K562 (cell line): Measurements from ENCODE around the gene ADD1. TPM values are rescaled to one million over a fixed set of nuclear protein-coding genes. Genes with fewer than 3 reads are reported as not detected.

Experiments used
- ATAC-seq: fragments of 200-7000 bp; cut with Tn5 transposase; 3 replicates; pipeline ENCODE4 v1.9.1; 2020; ENCODE audit warnings: moderate library complexity
- BruUV-seq: library from RNA; stranded (reverse); fragments of 400-500 nt; replicated peaks from 2 replicates; lab custom pipeline; 2021; lab: Mats Ljungman, UMichigan
- CTCF ChIA-PET: fragments of 300-600 bp; formaldehyde crosslinking; extraction: SDS; loops from one replicate; lab custom pipeline; 2021; ENCODE audit warnings: low intra/inter-chr PET ratio; lab: Yijun Ruan, JAX
- POLR2A ChIA-PET: fragments of 300-600, 350-650 bp; sonication (Branson Sonifier 250); formaldehyde crosslinking; extraction: SDS; loops from one replicate; lab custom pipeline; 2021; ENCODE audit warnings: antibody characterized with exemption, inconsistent platforms; lab: Yijun Ruan, JAX
- DNase-seq, 4 experiments: peaks; one replicate each; pipeline versions ENCODE4 v3.0.0 to v3.0.0-alpha.2; 2011 to 2018; ENCODE audit warnings: low spot score in 3 of 4, mixed read lengths in 3 of 4; ENCODE audit errors: extremely low read depth in 1 of 4
- FAIRE-seq: peaks from 2 replicates; lab custom pipeline; 2011; peaks lifted over from hg19 to GRCh38; lab: Jason Lieb, UNC
- H2AFZ ChIP-seq: 2 replicates; pipeline ENCODE4 v1.6.0; 2011; ENCODE audit warnings: low read depth, low read length, control low read depth, inconsistent platforms
- H3K27ac ChIP-seq: fragments of 200-600 bp; 3 replicates; pipeline ENCODE4 v1.8.0; 2011; ENCODE audit warnings: low read depth, mild to moderate bottlenecking, control low read depth, inconsistent platforms, low read length, moderate library complexity, mixed read lengths; ENCODE audit errors: extremely low read depth
- H3K27me3 ChIP-seq, 2 experiments: fragments of 300-600 bp in 1 of 2; 2 replicates in 1 of 2; 3 replicates in 1 of 2; pipeline versions ENCODE4 v1.6.0 to v1.8.0; 2011; ENCODE audit warnings: inconsistent platforms in 2 of 2, low read length in 2 of 2, mild to moderate bottlenecking in 1 of 2, mixed read lengths in 1 of 2, moderate library complexity in 1 of 2; ENCODE audit not compliant: control insufficient read depth in 2 of 2, insufficient read depth in 2 of 2
- H3K36me3 ChIP-seq: fragments of 300-600 bp; 3 replicates; pipeline ENCODE4 v1.8.0; 2011; ENCODE audit warnings: mild to moderate bottlenecking, low read length, inconsistent platforms; ENCODE audit not compliant: control insufficient read depth, insufficient read depth
- H3K4me1 ChIP-seq, 2 experiments: fragments of 200-600 bp in 1 of 2; replicated peaks in 1 of 2; 2 replicates in 1 of 2; 3 replicates in 1 of 2; pipeline versions ENCODE4 v1.5.1 to v1.8.0; 2011; ENCODE audit warnings: inconsistent platforms in 2 of 2, low read length in 2 of 2, mild to moderate bottlenecking in 1 of 2, mixed read lengths in 1 of 2, moderate library complexity in 1 of 2; ENCODE audit not compliant: control insufficient read depth in 2 of 2, insufficient read depth in 2 of 2
- H3K4me2 ChIP-seq: 2 replicates; pipeline ENCODE4 v1.6.1; 2011; ENCODE audit warnings: low read length, control low read depth, inconsistent platforms, mixed read lengths; ENCODE audit not compliant: insufficient read depth
- H3K4me3 ChIP-seq: fragments of 200-600 bp; sonication (generic), shearing (Covaris generic); 2 replicates; pipeline ENCODE4 v1.5.1; 2016; ENCODE audit warnings: control low read depth, inconsistent platforms
- H3K79me2 ChIP-seq: fragments of 200-600 bp; 3 replicates; pipeline ENCODE4 v1.8.0; 2011; ENCODE audit warnings: low read length, inconsistent platforms; ENCODE audit not compliant: control insufficient read depth, insufficient read depth
- H3K9ac ChIP-seq, 2 experiments: 2 replicates each; pipeline versions ENCODE4 v1.6.0 to v1.6.1; 2011; ENCODE audit warnings: low read depth in 2 of 2, low read length in 2 of 2, control low read depth in 1 of 2, inconsistent platforms in 1 of 2, mild to moderate bottlenecking in 1 of 2, mixed read lengths in 1 of 2; ENCODE audit not compliant: insufficient read depth in 1 of 2
- H3K9me1 ChIP-seq: one replicate; pipeline ENCODE4 v1.6.0; 2011; ENCODE audit warnings: inconsistent platforms, mild to moderate bottlenecking, low read length, moderate library complexity; ENCODE audit not compliant: control insufficient read depth, insufficient read depth
- H3K9me3 ChIP-seq: replicated peaks from 2 replicates; pipeline ENCODE4 v1.5.1; 2011; ENCODE audit warnings: low read depth, low read length, inconsistent platforms; ENCODE audit not compliant: control insufficient read depth, insufficient read depth
- H4K20me1 ChIP-seq: replicated peaks from 2 replicates; pipeline ENCODE4 v1.6.1; 2011; ENCODE audit warnings: low read length, inconsistent platforms, mixed read lengths; ENCODE audit not compliant: control insufficient read depth, insufficient read depth
- BRD9 ChIP-seq: fragments of 450-650 bp; IDR thresholded peaks from 2 replicates; pipeline ENCODE4 v1.6.1; 2018; ENCODE audit warnings: low read depth; ENCODE audit not compliant: partially characterized antibody
- CEBPG ChIP-seq, 3 experiments: fragments of 200-800 bp in 1 of 3; sonication (Bioruptor generic) in 1 of 3; sonication (generic) in 1 of 3; formaldehyde crosslinking in 1 of 3; IDR thresholded peaks in 2 of 3; conservative IDR thresholded peaks in 1 of 3; 2 replicates each; pipeline versions ENCODE4 v1.6.1 to v1.8.0; 2016 to 2022; ENCODE audit warnings: missing compliant biosample characterization in 2 of 3, missing genetic modification characterization in 2 of 3, mild to moderate bottlenecking in 1 of 3, missing genetic modification reagents in 1 of 3
- HDAC6 ChIP-seq: IDR thresholded peaks from 2 replicates; pipeline ENCODE4 v1.6.1; 2012; ENCODE audit warnings: low read depth, mild to moderate bottlenecking, control low read depth, inconsistent platforms, low read length, moderate library complexity
- HDAC8 ChIP-seq: fragments of 450-650 bp; IDR thresholded peaks from 2 replicates; pipeline ENCODE4 v1.6.1; 2016; ENCODE audit warnings: mild to moderate bottlenecking, missing genetic modification characterization, moderate library complexity, missing compliant biosample characterization
- HDGF ChIP-seq: fragments of 450-650 bp; IDR thresholded peaks from 2 replicates; pipeline ENCODE4 v1.6.1; 2016
- PHTF2 ChIP-seq: fragments of 250-450 bp; sonication (Bioruptor Pico); IDR thresholded peaks from 2 replicates; pipeline ENCODE4 v1.5.0; 2021; ENCODE audit warnings: mild to moderate bottlenecking
- RAD21 ChIP-seq, 2 experiments: fragments of 250-450 bp in 1 of 2; fragments of 450-650 bp in 1 of 2; sonication (Bioruptor Pico) in 1 of 2; formaldehyde crosslinking in 1 of 2; IDR thresholded peaks in 1 of 2; conservative IDR thresholded peaks in 1 of 2; 2 replicates each; pipeline versions ENCODE4 v1.4.0 to v1.8.0; 2020 to 2022; ENCODE audit warnings: mild to moderate bottlenecking in 2 of 2, moderate library complexity in 1 of 2
- RFX5 ChIP-seq: IDR thresholded peaks from 2 replicates; pipeline ENCODE4 v1.6.1; 2011; ENCODE audit warnings: low read depth, mild to moderate bottlenecking, improper control_type of control experiment, low read length
- WGBS: fragments of 100-300 bp; shearing (Covaris generic); methylation state at CpG from one replicate; pipeline ENCODE4 v1.1.6; 2016; ENCODE audit warnings: low coverage, mixed read lengths; ENCODE audit not compliant: insufficient coverage; ENCODE audit errors: missing lambda C conversion rate; 5-methylcytosine and 5-hydroxymethylcytosine counted together
- in situ Hi-C: fragments of 300-500 bp; cut with MboI; formaldehyde crosslinking; loops from 4 replicates; pipeline ENCODE4 v1.15.0; 2018; ENCODE audit warnings: inconsistent platforms, mixed read lengths
- intact Hi-C: fragments of 100-400 bp; cut with micrococcal nuclease; formaldehyde crosslinking; loops from 2 replicates; pipeline ENCODE4 v1.14.2; 2022
- polyA plus RNA-seq, 8 experiments: library from polyadenylated mRNA; depleted of rRNA in 4 of 8; stranded (reverse) in 5 of 8; unstranded in 3 of 8; fragments of >200 nt; fragmentation: Nextera tagmentation in 2 of 8; fragmentation: Illumina TruSeq in 1 of 8; extraction: Ambion mirVana in 2 of 8; extraction: Trizol in 1 of 8; gene quantifications; 2 replicates each; pipeline versions ENCODE4 v1.2.1 to v1.2.3, GENCODE V29; 2011 to 2014; ENCODE audit warnings: inconsistent platforms in 1 of 8, missing spikeins in 1 of 8
- total RNA-seq, 7 experiments: library from RNA; depleted of rRNA in 6 of 7; stranded (reverse); fragments of >200 nt in 6 of 7; fragmentation: Illumina TruSeq in 2 of 7; extraction: Trizol in 2 of 7; gene quantifications; 2 replicates each; pipeline versions ENCODE4 v1.2.1 to v1.2.3, GENCODE V29; 2011 to 2021; ENCODE audit warnings: low replicate concordance in 1 of 7
- TF ChIP-seq, protein P1 (sequence below): fragments of 200-800 bp; sonication (Bioruptor generic); IDR thresholded peaks from 2 replicates; pipeline ENCODE4 v1.6.1; 2016; ENCODE audit warnings: missing genetic modification characterization, missing compliant biosample characterization
- TF ChIP-seq, protein P2 (sequence below): sonication (generic); formaldehyde crosslinking; IDR thresholded peaks from 2 replicates; pipeline ENCODE4 v1.8.0; 2022; ENCODE audit warnings: missing genetic modification reagents, mild to moderate bottlenecking, moderate library complexity, borderline replicate concordance
- TF ChIP-seq, protein P3 (sequence below): fragments of 450-650 bp; formaldehyde crosslinking; IDR thresholded peaks from 2 replicates; pipeline ENCODE4 v1.4.0; 2022; ENCODE audit warnings: missing genetic modification characterization

The ADD1 gene
- total and polyA plus RNA-seq, 9 of the 15 experiments (the other 6 are each of a cell fraction or from before 2014, with no cell fraction given): 17.5 to 153 (median 74.0) TPM

DNA sequence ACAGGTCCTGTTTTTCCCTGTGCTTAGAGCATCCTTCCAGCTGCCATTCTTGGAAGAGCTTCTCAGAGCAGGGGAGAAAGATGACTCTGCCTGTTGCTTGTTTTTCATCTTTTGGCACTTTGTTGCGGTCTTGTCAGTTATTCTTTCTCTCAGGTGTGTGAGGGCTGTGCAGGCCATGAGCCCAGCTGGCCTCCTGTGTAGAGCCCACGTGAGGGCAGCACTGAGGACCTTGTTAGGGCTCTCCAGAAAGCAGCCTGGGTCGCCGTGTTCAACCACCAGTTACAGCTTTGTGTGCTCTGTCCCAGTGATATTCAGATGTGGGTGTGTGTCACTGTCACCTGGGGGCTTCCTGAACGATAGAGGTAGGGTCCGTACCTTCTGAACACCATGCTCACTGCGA lies 66.8 kb downstream of the ADD1 start:
- Histone ChIP-seq H3K9me1 (no peaks in the 10 kb centered on the region), H3K9me3 (no peaks in the 10 kb centered on the region), H2AFZ (no peak overlapping the region), H3K79me2 (no peaks in the 10 kb centered on the region), H3K9ac (no peak overlapping the region), H3K4me3 (no peak overlapping the region), H3K27me3 (no peaks in the 10 kb centered on the region), H3K36me3 (peaks cover 76% of the 10 kb centered on the region; the same call in 2 of the 3 replicates), H3K4me1 (peaks cover 0 to 3% of the 10 kb centered on the region in 2 experiments; a peak in 1 of 5 replicates), H3K27ac (no peak overlapping the region), H4K20me1 (0 out of 2 replicates have a peak, but pooled peaks cover 7% of the 10 kb centered on the region), H3K4me2 (no peak overlapping the region)
- in situ Hi-C loops (no loop called here), intact Hi-C loops (no loop called here)
- CTCF ChIA-PET: no interaction called here
- POLR2A ChIA-PET: interaction anchor here (0.7 to 0.9 kb wide), 2 partner anchors 20 to 61 kb away, joined by 3 to 4 read pairs; no protein-coding TSS in a partner anchor
- DNase-seq (peak in 2 of 4 experiments; percentile 25 to 42), FAIRE-seq (peak; percentile 69), ATAC-seq (peak; percentile 89)
- 73% methylated on average over 7 of the region's 7 CpGs for WGBS
- no TSS peak for BruUV-seq
- TF ChIP-seq HDAC6: no peak
- TF ChIP-seq HDAC8 (tag): no peak
- TF ChIP-seq, protein P1, sequence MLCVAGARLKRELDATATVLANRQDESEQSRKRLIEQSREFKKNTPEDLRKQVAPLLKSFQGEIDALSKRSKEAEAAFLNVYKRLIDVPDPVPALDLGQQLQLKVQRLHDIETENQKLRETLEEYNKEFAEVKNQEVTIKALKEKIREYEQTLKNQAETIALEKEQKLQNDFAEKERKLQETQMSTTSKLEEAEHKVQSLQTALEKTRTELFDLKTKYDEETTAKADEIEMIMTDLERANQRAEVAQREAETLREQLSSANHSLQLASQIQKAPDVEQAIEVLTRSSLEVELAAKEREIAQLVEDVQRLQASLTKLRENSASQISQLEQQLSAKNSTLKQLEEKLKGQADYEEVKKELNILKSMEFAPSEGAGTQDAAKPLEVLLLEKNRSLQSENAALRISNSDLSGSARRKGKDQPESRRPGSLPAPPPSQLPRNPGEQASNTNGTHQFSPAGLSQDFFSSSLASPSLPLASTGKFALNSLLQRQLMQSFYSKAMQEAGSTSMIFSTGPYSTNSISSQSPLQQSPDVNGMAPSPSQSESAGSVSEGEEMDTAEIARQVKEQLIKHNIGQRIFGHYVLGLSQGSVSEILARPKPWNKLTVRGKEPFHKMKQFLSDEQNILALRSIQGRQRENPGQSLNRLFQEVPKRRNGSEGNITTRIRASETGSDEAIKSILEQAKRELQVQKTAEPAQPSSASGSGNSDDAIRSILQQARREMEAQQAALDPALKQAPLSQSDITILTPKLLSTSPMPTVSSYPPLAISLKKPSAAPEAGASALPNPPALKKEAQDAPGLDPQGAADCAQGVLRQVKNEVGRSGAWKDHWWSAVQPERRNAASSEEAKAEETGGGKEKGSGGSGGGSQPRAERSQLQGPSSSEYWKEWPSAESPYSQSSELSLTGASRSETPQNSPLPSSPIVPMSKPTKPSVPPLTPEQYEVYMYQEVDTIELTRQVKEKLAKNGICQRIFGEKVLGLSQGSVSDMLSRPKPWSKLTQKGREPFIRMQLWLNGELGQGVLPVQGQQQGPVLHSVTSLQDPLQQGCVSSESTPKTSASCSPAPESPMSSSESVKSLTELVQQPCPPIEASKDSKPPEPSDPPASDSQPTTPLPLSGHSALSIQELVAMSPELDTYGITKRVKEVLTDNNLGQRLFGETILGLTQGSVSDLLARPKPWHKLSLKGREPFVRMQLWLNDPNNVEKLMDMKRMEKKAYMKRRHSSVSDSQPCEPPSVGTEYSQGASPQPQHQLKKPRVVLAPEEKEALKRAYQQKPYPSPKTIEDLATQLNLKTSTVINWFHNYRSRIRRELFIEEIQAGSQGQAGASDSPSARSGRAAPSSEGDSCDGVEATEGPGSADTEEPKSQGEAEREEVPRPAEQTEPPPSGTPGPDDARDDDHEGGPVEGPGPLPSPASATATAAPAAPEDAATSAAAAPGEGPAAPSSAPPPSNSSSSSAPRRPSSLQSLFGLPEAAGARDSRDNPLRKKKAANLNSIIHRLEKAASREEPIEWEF (CRISPR knock-in tag): no peak
- no peak for TF ChIP-seq RFX5
- TF ChIP-seq, protein P2, sequence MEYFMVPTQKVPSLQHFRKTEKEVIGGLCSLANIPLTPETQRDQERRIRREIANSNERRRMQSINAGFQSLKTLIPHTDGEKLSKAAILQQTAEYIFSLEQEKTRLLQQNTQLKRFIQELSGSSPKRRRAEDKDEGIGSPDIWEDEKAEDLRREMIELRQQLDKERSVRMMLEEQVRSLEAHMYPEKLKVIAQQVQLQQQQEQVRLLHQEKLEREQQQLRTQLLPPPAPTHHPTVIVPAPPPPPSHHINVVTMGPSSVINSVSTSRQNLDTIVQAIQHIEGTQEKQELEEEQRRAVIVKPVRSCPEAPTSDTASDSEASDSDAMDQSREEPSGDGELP: peak; percentile 20; the same call in 1 of the 2 replicates
- no peak for TF ChIP-seq CEBPG (CRISPR knock-in tag; IDR thresholded peaks at IDR 0.05)
- no peak for TF ChIP-seq CEBPG (tag; conservative IDR thresholded peaks at IDR 0.05 in 1 of 2, IDR thresholded peaks at IDR 0.05 in 1 of 2)
- TF ChIP-seq HDGF: no peak
- TF ChIP-seq RAD21 (CRISPR knock-in tag; conservative IDR thresholded peaks at IDR 0.05 in 1 of 2, IDR thresholded peaks at IDR 0.05 in 1 of 2): 0 out of 4 replicates have a peak, but pooled peaks of 1 of the 2 experiments have one; percentile 4
- TF ChIP-seq PHTF2 (CRISPR knock-in tag): no peak
- TF ChIP-seq BRD9: no peak
- TF ChIP-seq, protein P3, sequence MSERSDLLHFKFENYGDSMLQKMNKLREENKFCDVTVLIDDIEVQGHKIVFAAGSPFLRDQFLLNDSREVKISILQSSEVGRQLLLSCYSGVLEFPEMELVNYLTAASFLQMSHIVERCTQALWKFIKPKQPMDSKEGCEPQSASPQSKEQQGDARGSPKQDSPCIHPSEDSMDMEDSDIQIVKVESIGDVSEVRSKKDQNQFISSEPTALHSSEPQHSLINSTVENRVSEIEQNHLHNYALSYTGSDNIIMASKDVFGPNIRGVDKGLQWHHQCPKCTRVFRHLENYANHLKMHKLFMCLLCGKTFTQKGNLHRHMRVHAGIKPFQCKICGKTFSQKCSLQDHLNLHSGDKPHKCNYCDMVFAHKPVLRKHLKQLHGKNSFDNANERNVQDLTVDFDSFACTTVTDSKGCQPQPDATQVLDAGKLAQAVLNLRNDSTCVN (CRISPR knock-in tag): no peak
